GM12873 (cell line): ENCODE data around the gene TBC1D21.

Experiments used
- CTCF ChIP-seq: IDR thresholded peaks from 2 replicates; pipeline ENCODE4 v1.5.1; 2012; ENCODE audit warnings: low read depth, mild to moderate bottlenecking, moderate library complexity, low read length, control low read depth; ENCODE audit not compliant: insufficient read depth; ENCODE audit errors: missing control alignments

The TBC1D21 gene

GRCh38 chr15:73862276-73862675, 11.1 kb upstream of the TBC1D21 start:
- no peak for TF ChIP-seq CTCF

- TF ChIP-seq CTCF = no peak
These were observed 8.0 kb upstream of the TBC1D21 start for GRCh38 chr15:73865379-73865778.

GRCh38 chr15:73865904-73866303, 7.5 kb upstream of the TBC1D21 start:
- TF ChIP-seq CTCF = no peak

- no peak for TF ChIP-seq CTCF
These were observed 6.9 kb upstream of the TBC1D21 start for GRCh38 chr15:73866481-73866880.

- peak; percentile 21 for TF ChIP-seq CTCF
These were observed 6.4 kb upstream of the TBC1D21 start for GRCh38 chr15:73866881-73867410.

- no peak for TF ChIP-seq CTCF
These were observed 5.9 kb upstream of the TBC1D21 start for GRCh38 chr15:73867426-73867825.

- no peak for TF ChIP-seq CTCF
These were observed 5.4 kb upstream of the TBC1D21 start for GRCh38 chr15:73867956-73868355.
